ENCODE data around the gene KRTAP13-2. TPM values are rescaled to one million over a fixed set of nuclear protein-coding genes. Genes with fewer than 3 reads are reported as not detected.

Gene KRTAP13-2
- total RNA-seq, 1 experiment from 2014 or later = not detected

DNA sequence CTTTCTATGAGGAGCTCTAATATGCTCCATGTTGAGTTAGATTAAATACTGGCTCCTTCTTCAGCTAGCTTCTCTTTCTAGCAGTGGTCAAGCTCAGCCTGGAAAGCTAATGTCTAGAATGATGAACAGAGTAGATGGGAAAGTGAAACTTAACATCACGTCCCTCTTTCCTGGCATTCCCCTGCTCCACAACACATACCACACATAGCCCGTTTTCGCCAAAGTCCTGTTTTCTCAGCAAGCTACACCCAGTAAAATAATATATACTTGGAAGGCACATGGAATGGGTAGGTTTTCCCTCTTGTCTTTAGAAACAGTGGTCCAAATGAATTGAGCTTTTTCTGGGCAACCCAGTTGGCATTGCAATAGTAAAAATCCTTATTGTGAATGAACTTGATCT is 38.3 kb downstream of the KRTAP13-2 start:
- Histone ChIP-seq H3K79me2 (ENCODE audit: insufficient read depth, low read length) (no peaks in the 10 kb centered on the region; the same call in 1 of the 2 replicates), H3K4ac (ENCODE audit: low read depth, low read length) (no peak overlapping the region), H2BK15ac (ENCODE audit: low read depth, low read length) (no peak overlapping the region), H3K27ac (ENCODE audit: insufficient read length, low read depth, low read length) (no peak overlapping the region), H2AK5ac (ENCODE audit: insufficient read length, low read length) (no peak overlapping the region), H3K9me3 (ENCODE audit: control insufficient read depth, low read depth, low read length) (no peaks in the 10 kb centered on the region), H3K56ac (ENCODE audit: insufficient read length, low read depth, low read length) (no peak overlapping the region), H4K20me1 (ENCODE audit: control insufficient read depth, insufficient read depth, insufficient read length) (no peaks in the 10 kb centered on the region), H2AFZ (ENCODE audit: low read length) (no peak overlapping the region), H4K8ac (replicated peaks; ENCODE audit: insufficient read length, low read depth, low read length) (no peak overlapping the region), H3K18ac (ENCODE audit: insufficient read length, low read depth, low read length) (no peak overlapping the region), H2BK120ac (ENCODE audit: low read depth, low read length, poor library complexity, severe bottlenecking) (no peak overlapping the region), H2BK20ac (ENCODE audit: low read depth, low read length, poor library complexity, severe bottlenecking) (no peak overlapping the region), H3K79me1 (ENCODE audit: insufficient read depth, low read depth, low read length, poor library complexity, severe bottlenecking) (no peaks in the 10 kb centered on the region), H3K9ac (ENCODE audit: extremely low read depth, insufficient read length, low read length) (no peak overlapping the region), H2BK5ac (ENCODE audit: insufficient read length, low read length) (no peak overlapping the region), H3K23me2 (ENCODE audit: insufficient read length, low read depth, low read length, poor library complexity, severe bottlenecking) (no peaks in the 10 kb centered on the region), H2BK12ac (ENCODE audit: insufficient read length, low read depth, low read length) (no peak overlapping the region), H4K5ac (ENCODE audit: insufficient read length, low read depth, low read length) (no peak overlapping the region), H3K4me2 (ENCODE audit: insufficient read depth, insufficient read length, low read length) (no peak overlapping the region), H3K27me3 (ENCODE audit: insufficient read depth, low read length) (no peaks in the 10 kb centered on the region; the same call in 1 of the 2 replicates), H4K91ac (ENCODE audit: insufficient read length, low read depth, low read length) (no peak overlapping the region), H3K14ac (ENCODE audit: insufficient read depth, low read length) (no peak overlapping the region), H3K23ac (ENCODE audit: insufficient read length, low read depth, low read length) (no peak overlapping the region), H3K4me1 (ENCODE audit: insufficient read depth, low read length) (no peaks in the 10 kb centered on the region), H3T11ph (ENCODE audit: low read length) (no peak overlapping the region)
- Mint-ChIP-seq H3K4me1 (no peaks in the 10 kb centered on the region), H3K9me3 (no peaks in the 10 kb centered on the region), H3K36me3 (ENCODE audit: insufficient read depth in 1 of 3, low read depth in 3 of 3) (no peaks in the 10 kb centered on the region), H3K27ac (no peak overlapping the region), H3K27me3 (ENCODE audit: low read depth) (no peaks in the 10 kb centered on the region), H3K4me3 (no peak overlapping the region)
- TF ChIP-seq, protein P1, sequence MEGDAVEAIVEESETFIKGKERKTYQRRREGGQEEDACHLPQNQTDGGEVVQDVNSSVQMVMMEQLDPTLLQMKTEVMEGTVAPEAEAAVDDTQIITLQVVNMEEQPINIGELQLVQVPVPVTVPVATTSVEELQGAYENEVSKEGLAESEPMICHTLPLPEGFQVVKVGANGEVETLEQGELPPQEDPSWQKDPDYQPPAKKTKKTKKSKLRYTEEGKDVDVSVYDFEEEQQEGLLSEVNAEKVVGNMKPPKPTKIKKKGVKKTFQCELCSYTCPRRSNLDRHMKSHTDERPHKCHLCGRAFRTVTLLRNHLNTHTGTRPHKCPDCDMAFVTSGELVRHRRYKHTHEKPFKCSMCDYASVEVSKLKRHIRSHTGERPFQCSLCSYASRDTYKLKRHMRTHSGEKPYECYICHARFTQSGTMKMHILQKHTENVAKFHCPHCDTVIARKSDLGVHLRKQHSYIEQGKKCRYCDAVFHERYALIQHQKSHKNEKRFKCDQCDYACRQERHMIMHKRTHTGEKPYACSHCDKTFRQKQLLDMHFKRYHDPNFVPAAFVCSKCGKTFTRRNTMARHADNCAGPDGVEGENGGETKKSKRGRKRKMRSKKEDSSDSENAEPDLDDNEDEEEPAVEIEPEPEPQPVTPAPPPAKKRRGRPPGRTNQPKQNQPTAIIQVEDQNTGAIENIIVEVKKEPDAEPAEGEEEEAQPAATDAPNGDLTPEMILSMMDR (conservative IDR thresholded peaks at IDR 0.05) = no peak
- DNase-seq = no peak
- WGBS (ENCODE audit: extremely low coverage, insufficient read length, low lambda C conversion rate) = no CpG with 5 or more reads among the region's 3 CpGs
